Esophagus squamous epithelium (tissue), 5 donors: ENCODE data around the gene LDB2. TPM values are rescaled to one million over a fixed set of nuclear protein-coding genes. Genes with fewer than 3 reads are reported as not detected.

Experiments used
- DNase-seq: peaks from one replicate; lab custom pipeline; 2025; lab: John Stamatoyannopoulos, UW
- H3K27ac ChIP-seq, 4 donors: fragments of 200-600 bp; sonication (generic); one replicate each; pipeline ENCODE4 v1.5.1; 2016 to 2019; ENCODE audit warnings: mild to moderate bottlenecking in 1 of 4
- H3K27me3 ChIP-seq, 4 donors: fragments of 200-600 bp; sonication (generic); 1 replicate in 3 of 4; 2 replicates in 1 of 4; pipeline versions ENCODE4 v1.5.1 to v1.6.0; 2017 to 2021; ENCODE audit warnings: antibody characterized with exemption in 1 of 4
- H3K36me3 ChIP-seq, 3 donors: fragments of 200-600 bp; sonication (generic); one replicate each; pipeline ENCODE4 v1.5.1; 2016 to 2019
- H3K4me1 ChIP-seq, 3 donors: fragments of 200-600 bp; sonication (generic); one replicate each; pipeline ENCODE4 v1.5.1; 2017 to 2019
- H3K4me3 ChIP-seq, 4 donors: fragments of 200-600 bp; sonication (generic); 1 replicate in 3 of 4; 2 replicates in 1 of 4; pipeline ENCODE4 v1.5.1; 2016 to 2019; ENCODE audit warnings: mild to moderate bottlenecking in 2 of 4, moderate library complexity in 1 of 4
- H3K9me3 ChIP-seq, 3 donors: fragments of 200-600 bp; sonication (generic); one replicate each; pipeline ENCODE4 v1.5.1; 2016 to 2019
- POLR2A ChIP-seq, 4 donors: fragments of 450-650 bp; IDR thresholded peaks; one replicate each; pipeline ENCODE4 v1.6.1; 2017; ENCODE audit warnings: antibody characterized with exemption in 4 of 4, mild to moderate bottlenecking in 4 of 4, moderate library complexity in 3 of 4
- WGBS, 2 donors: methylation state at CpG; one replicate each; pipeline ENCODE4 v1.1.5; 2018; 5-methylcytosine and 5-hydroxymethylcytosine counted together
- intact Hi-C: fragments of 100-400 bp; cut with DNase I; formaldehyde crosslinking; loops from one replicate; pipeline ENCODE4 v1.15.0; 2022
- total RNA-seq, 4 donors: library from RNA; depleted of rRNA; stranded (reverse); fragments of >200 nt; gene quantifications; one replicate each; pipeline ENCODE4 v1.1.0, GENCODE V29; 2016
- TF ChIP-seq, protein P1 (sequence below), 6 experiments: fragments of 450-650 bp in 4 of 6; fragments of 200-600 bp in 2 of 6; sonication (generic) in 2 of 6; IDR thresholded peaks; one replicate each; pipeline ENCODE4 v1.5.1; 2016 to 2019; ENCODE audit warnings: antibody characterized with exemption in 6 of 6, mild to moderate bottlenecking in 4 of 6, moderate library complexity in 4 of 6
- donor health status: DM: yes; HTN: yes; CAD: no.

Gene LDB2
- total RNA-seq, 4 donors from 2014 or later: 3.0 to 16.0 (median 5.9) TPM

- no peak overlapping the region for H3K27ac ChIP-seq
- no peak overlapping the region for H3K4me3 ChIP-seq
- no peak for DNase-seq
- no peaks in the 10 kb centered on the region for H3K9me3 ChIP-seq
- H3K4me1 ChIP-seq: peaks cover 4 to 23% (median 5%) of the 10 kb centered on the region in 3 donors
- WGBS, 2 donors: 58 to 66% methylated on average over 2 of the region's 2 CpGs
- H3K27me3 ChIP-seq: no peaks in the 10 kb centered on the region
- intact Hi-C loops: no loop called here
- no peak for TF ChIP-seq POLR2A (IDR thresholded peaks at IDR 0.05)
- TF ChIP-seq, protein P1, sequence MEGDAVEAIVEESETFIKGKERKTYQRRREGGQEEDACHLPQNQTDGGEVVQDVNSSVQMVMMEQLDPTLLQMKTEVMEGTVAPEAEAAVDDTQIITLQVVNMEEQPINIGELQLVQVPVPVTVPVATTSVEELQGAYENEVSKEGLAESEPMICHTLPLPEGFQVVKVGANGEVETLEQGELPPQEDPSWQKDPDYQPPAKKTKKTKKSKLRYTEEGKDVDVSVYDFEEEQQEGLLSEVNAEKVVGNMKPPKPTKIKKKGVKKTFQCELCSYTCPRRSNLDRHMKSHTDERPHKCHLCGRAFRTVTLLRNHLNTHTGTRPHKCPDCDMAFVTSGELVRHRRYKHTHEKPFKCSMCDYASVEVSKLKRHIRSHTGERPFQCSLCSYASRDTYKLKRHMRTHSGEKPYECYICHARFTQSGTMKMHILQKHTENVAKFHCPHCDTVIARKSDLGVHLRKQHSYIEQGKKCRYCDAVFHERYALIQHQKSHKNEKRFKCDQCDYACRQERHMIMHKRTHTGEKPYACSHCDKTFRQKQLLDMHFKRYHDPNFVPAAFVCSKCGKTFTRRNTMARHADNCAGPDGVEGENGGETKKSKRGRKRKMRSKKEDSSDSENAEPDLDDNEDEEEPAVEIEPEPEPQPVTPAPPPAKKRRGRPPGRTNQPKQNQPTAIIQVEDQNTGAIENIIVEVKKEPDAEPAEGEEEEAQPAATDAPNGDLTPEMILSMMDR (IDR thresholded peaks at IDR 0.05): no peak
- no peaks in the 10 kb centered on the region for H3K36me3 ChIP-seq
Measured at GRCh38 chr4:16464651-16465050, 433.8 kb downstream of the LDB2 start.

DNA sequence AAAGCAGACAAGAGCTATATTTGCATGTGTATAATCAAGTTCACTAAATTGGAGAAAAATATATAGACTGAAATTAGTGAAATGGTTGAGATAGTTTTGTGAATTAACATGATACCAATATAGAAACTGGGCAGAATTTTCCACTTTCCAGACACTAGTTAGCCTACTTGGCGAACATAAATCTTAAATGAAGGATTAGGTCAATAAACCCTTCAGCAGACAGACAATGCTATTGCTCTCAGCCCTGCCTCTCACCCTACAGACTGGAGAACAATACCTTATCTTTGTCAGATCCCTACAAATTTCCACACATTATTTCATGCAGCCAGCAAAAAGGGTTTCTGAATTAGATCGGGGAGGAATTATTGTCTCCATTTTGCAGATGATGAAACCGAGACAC lies 435.8 kb downstream of the LDB2 start:
- peaks cover 4 to 23% (median 5%) of the 10 kb centered on the region in 3 donors for H3K4me1 ChIP-seq
- no peak for DNase-seq
- H3K27me3 ChIP-seq: no peaks in the 10 kb centered on the region
- WGBS, 2 donors: 88% methylated on average over 3 of the region's 3 CpGs
- intact Hi-C loops: no loop called here
- no peak overlapping the region for H3K4me3 ChIP-seq
- H3K27ac ChIP-seq: no peak overlapping the region
- no peaks in the 10 kb centered on the region for H3K36me3 ChIP-seq
- TF ChIP-seq POLR2A (IDR thresholded peaks at IDR 0.05): no peak
- TF ChIP-seq, protein P1 (IDR thresholded peaks at IDR 0.05): no peak
- H3K9me3 ChIP-seq: no peaks in the 10 kb centered on the region

- WGBS, 2 donors: 33 to 36% methylated on average over 1 of the region's 1 CpG
- no peak for DNase-seq
- no peaks in the 10 kb centered on the region for H3K27me3 ChIP-seq
- TF ChIP-seq POLR2A (IDR thresholded peaks at IDR 0.05): no peak
- TF ChIP-seq, protein P1 (IDR thresholded peaks at IDR 0.05): no peak
- intact Hi-C loops: no loop called here
- no peaks in the 10 kb centered on the region for H3K9me3 ChIP-seq
- no peaks in the 10 kb centered on the region for H3K36me3 ChIP-seq
- H3K4me1 ChIP-seq: peaks cover 4 to 23% (median 5%) of the 10 kb centered on the region in 3 donors
- H3K27ac ChIP-seq: no peak overlapping the region
- H3K4me3 ChIP-seq: no peak overlapping the region
Measured at GRCh38 chr4:16461362-16461761, 437.1 kb downstream of the LDB2 start.

GRCh38 chr4:16457944-16458343 lies 440.5 kb downstream of the LDB2 start:
- Histone ChIP-seq H3K9me3 (no peaks in the 10 kb centered on the region), H3K4me3 (no peak overlapping the region), H3K27me3 (no peaks in the 10 kb centered on the region), H3K4me1 (peaks cover 0 to 10% (median 4%) of the 10 kb centered on the region in 3 donors), H3K27ac (no peak overlapping the region), H3K36me3 (no peaks in the 10 kb centered on the region)
- intact Hi-C loops: no loop called here
- no peak for DNase-seq
- TF ChIP-seq, protein P1 (IDR thresholded peaks at IDR 0.05): no peak
- TF ChIP-seq POLR2A (IDR thresholded peaks at IDR 0.05): no peak
- WGBS, 2 donors: 69 to 73% methylated on average over 4 of the region's 4 CpGs
